Thymus (tissue), 11 donors: ENCODE results near the gene SPATA17. TPM values are rescaled to one million over a fixed set of nuclear protein-coding genes. Genes with fewer than 3 reads are reported as not detected.

Experiments
- DNase-seq, 9 donors: peaks; one replicate each; pipeline ENCODE4 v3.0.0-alpha.2; 2013; ENCODE audit warnings: low spot score in 9 of 9, low read depth in 6 of 9, missing footprints in 1 of 9
- H3K27ac ChIP-seq, 2 donors: one replicate each; pipeline ENCODE4 v1.5.1; 2013; ENCODE audit warnings: control low read depth in 1 of 2, low read depth in 1 of 2, low read length in 1 of 2, mild to moderate bottlenecking in 1 of 2, moderate library complexity in 1 of 2
- H3K27me3 ChIP-seq, 2 donors: one replicate each; pipeline ENCODE4 v1.5.1; 2013; ENCODE audit warnings: low read length in 1 of 2; ENCODE audit not compliant: control insufficient read depth in 2 of 2, insufficient read depth in 1 of 2
- H3K36me3 ChIP-seq, 2 donors: one replicate each; pipeline ENCODE4 v1.5.1; 2013; ENCODE audit warnings: low read length in 1 of 2, mild to moderate bottlenecking in 1 of 2, moderate library complexity in 1 of 2; ENCODE audit not compliant: control insufficient read depth in 2 of 2, insufficient read depth in 2 of 2
- H3K4me1 ChIP-seq, 2 donors: one replicate each; pipeline ENCODE4 v1.5.1; 2013; ENCODE audit warnings: low read length in 2 of 2; ENCODE audit not compliant: control insufficient read depth in 2 of 2, insufficient read depth in 2 of 2
- H3K4me3 ChIP-seq, 2 donors: one replicate each; pipeline ENCODE4 v1.5.1; 2013; ENCODE audit warnings: low read length in 2 of 2, control low read depth in 1 of 2, mild to moderate bottlenecking in 1 of 2
- H3K9me3 ChIP-seq, 2 donors: one replicate each; pipeline ENCODE4 v1.5.1; 2013; ENCODE audit warnings: low read length in 1 of 2, mild to moderate bottlenecking in 1 of 2; ENCODE audit not compliant: control insufficient read depth in 2 of 2, insufficient read depth in 1 of 2
- WGBS: extraction: QIAGEN DNeasy Blood & Tissue Kit; methylation state at CpG from one replicate; pipeline ENCODE4 v1.1.7; 2013; 5-methylcytosine and 5-hydroxymethylcytosine counted together
- polyA plus RNA-seq: library from polyadenylated mRNA; stranded (reverse); fragments of 200-250 nt; gene quantifications from one replicate; pipeline ENCODE4 v1.2.3, GENCODE V29; 2013
- total RNA-seq: library from RNA; stranded (reverse); fragments of 120-200 nt; gene quantifications from one replicate; pipeline ENCODE4 v1.2.4, GENCODE V29; 2013
- donor health status: healthy.

Gene SPATA17
- total and polyA plus RNA-seq, 2 donors: 0.46 to 0.57 TPM

DNA sequence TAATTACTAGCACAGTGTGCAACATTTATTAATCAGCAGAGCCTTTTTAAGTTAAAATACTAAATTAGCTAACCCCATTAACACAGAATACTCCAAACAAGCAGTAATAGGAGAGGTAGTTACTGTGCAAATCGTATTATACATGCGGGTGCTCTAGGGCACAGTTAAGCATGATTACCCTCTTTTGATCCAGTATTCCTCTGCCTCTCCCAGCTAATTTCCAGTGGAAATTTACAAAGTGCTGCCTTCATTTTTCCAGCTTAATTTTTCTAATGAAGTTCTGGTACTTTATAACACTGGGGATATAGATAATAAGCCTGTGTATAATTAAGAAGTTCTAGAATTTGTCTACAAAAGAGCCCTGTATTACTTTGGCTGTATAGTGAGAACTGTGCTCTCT, 159.9 kb downstream of the SPATA17 start:
- Histone ChIP-seq H3K36me3 (no peaks in the 10 kb centered on the region), H3K27ac (no peak overlapping the region), H3K27me3 (no peaks in the 10 kb centered on the region), H3K4me3 (no peak overlapping the region), H3K9me3 (no peaks in the 10 kb centered on the region), H3K4me1 (no peaks in the 10 kb centered on the region)
- over 99% methylated on average over 2 of the region's 2 CpGs for WGBS
- no peak for DNase-seq

DNA sequence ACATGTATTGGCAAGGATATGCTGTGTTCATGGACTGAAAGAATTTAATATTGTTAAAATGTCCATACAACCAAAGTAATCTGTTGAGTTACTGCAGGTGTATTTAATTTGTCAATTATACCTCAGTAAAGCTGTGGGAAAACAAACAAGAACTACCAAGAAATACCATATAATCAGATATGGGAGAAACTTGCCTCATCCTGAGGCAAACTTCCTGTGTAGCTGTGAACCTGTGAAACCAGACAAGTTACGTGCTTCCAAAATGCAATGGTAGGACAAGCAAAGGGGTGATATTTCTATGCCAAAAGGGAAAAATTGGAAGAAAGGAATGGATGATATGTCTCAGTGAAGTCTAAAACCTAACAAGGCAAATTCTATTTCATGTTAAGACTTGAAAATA, 174.6 kb downstream of the SPATA17 start:
- no peaks in the 10 kb centered on the region for H3K36me3 ChIP-seq
- no peaks in the 10 kb centered on the region for H3K9me3 ChIP-seq
- 93% methylated on average over 1 of the region's 1 CpG for WGBS
- H3K27ac ChIP-seq: no peak overlapping the region
- no peaks in the 10 kb centered on the region for H3K4me1 ChIP-seq
- no peaks in the 10 kb centered on the region for H3K27me3 ChIP-seq
- no peak for DNase-seq
- H3K4me3 ChIP-seq: no peak overlapping the region

DNA sequence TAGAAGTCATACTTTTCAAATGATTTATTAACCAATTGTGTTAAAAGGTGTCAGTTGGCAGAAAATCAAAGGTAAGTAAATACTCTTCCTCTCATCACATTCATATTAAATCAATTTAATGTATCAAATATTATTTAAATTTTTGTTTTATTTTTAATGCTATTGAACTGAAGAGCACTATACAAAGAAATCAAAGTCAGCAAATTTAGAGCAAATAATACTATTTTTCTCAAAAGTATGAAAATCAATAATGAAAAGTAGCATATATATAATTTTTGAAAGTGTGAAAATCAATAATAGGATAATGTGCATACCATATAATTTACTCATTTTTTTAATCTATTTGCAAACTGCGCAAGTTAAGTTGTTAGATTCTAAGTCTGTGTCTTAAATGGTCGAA, 181.0 kb downstream of the SPATA17 start:
- Histone ChIP-seq H3K36me3 (no peaks in the 10 kb centered on the region), H3K4me1 (no peaks in the 10 kb centered on the region), H3K27ac (no peak overlapping the region), H3K4me3 (no peak overlapping the region), H3K9me3 (no peaks in the 10 kb centered on the region), H3K27me3 (no peaks in the 10 kb centered on the region)
- WGBS: 95% methylated on average over 2 of the region's 2 CpGs
- DNase-seq: no peak

DNA sequence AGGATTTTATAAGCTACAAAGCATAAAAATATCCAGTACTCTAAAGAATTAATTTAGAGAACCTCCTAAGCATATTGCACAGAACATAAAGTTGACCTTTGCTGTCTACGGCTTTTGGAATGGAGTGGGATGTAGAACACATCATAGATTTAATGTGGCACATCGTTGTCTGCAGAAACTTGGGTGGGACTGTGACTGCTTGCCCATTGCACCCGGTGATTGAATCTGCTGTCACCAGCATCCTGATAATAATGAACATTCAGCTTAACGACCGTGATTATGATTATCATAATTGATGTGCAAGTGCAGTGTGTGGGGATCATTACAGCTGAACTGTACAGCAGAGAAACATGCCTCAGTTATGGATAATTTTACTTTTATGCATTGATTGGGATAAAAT, 181.9 kb downstream of the SPATA17 start:
- no peak overlapping the region for H3K27ac ChIP-seq
- H3K4me3 ChIP-seq: no peak overlapping the region
- H3K9me3 ChIP-seq: no peaks in the 10 kb centered on the region
- no peaks in the 10 kb centered on the region for H3K27me3 ChIP-seq
- no peaks in the 10 kb centered on the region for H3K4me1 ChIP-seq
- WGBS: 92% methylated on average over 5 of the region's 5 CpGs
- no peaks in the 10 kb centered on the region for H3K36me3 ChIP-seq
- no peak for DNase-seq

DNA sequence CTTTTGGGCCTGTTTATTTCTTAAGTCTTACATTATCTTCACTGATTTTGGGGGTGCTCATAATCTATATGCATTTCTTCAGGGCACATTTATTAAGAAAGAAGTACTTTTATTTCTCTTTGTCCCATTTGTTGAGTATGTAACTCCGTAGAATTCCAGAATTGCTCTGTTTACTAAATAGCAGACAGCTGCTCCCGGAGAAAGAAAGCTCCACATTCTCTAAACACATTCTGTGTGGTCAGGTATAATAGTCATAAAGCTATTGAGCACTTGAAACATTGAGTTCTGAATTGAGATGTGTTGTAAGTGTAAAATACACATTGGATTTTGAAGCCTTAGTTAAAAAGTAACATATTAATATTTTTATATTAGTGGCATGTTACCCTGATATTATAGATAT, 206.5 kb downstream of the SPATA17 start:
- Histone ChIP-seq H3K27ac (no peak overlapping the region), H3K4me3 (no peak overlapping the region), H3K4me1 (no peaks in the 10 kb centered on the region), H3K27me3 (no peaks in the 10 kb centered on the region), H3K36me3 (no peaks in the 10 kb centered on the region), H3K9me3 (no peaks in the 10 kb centered on the region)
- no peak for DNase-seq
- 88% methylated on average over 2 of the region's 2 CpGs for WGBS

DNA sequence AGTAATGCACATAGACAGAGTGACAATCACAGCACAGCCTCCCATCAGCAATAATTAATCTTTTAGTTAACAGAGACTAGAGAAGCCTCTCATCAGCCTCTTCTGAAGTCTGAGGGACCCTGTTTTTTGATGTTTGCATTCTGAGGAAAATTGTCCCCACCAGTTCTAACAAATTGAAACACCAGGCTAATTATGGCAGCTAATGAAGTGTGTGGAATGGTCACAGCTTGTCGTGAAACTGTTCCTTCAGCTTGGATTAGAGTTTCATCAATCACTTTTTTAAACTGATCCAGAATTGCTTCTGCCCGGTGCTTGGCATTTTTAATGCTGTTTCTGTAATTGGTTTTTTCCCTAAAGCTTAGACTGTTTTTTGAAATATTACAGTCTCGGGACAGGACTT, 208.0 kb downstream of the SPATA17 start:
- DNase-seq: no peak
- H3K27me3 ChIP-seq: no peaks in the 10 kb centered on the region
- H3K4me3 ChIP-seq: no peak overlapping the region
- H3K4me1 ChIP-seq: no peaks in the 10 kb centered on the region
- H3K27ac ChIP-seq: no peak overlapping the region
- H3K9me3 ChIP-seq: no peaks in the 10 kb centered on the region
- 79% methylated on average over 3 of the region's 3 CpGs for WGBS
- no peaks in the 10 kb centered on the region for H3K36me3 ChIP-seq

DNA sequence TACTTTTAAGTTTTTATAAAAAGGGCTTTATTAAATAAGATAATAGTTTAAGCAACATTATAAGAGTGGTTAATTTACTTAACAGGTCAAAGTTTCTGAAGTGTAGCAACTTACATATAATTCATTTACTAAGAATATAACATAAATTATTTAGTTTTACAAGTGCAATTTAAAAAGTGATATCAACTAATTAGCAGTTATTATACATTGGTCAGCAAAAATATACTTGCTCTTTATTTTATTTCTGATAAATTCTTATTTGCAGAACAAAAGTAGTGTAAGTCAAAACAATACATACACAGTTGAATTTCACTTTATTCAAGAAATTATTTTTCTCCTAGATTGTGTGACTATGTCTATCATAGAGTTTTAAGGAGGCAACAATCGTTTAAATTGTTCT, 215.6 kb downstream of the SPATA17 start:
- Histone ChIP-seq H3K4me1 (no peaks in the 10 kb centered on the region), H3K27me3 (no peaks in the 10 kb centered on the region), H3K4me3 (no peak overlapping the region), H3K36me3 (no peaks in the 10 kb centered on the region), H3K9me3 (no peaks in the 10 kb centered on the region), H3K27ac (no peak overlapping the region)
- WGBS: 71% methylated on average over 1 of the region's 1 CpG
- no peak for DNase-seq

DNA sequence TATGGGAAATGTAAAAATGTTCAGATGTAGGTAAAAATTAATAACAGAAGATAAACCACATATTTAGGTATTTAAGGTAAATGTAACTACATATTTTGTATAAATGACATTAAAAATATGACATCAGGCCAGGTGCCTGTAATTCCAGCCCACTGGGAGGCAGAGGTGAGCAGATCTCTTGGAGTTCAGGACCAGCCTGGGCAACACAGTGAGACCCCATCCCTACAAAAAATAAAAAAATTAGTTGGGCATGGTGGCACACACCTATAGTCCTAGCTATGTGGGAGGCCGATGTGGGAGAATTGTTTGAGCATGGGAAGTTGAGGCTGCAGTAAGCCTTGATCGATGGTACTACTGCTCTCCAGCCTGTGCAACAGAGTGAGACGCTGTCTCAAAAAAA, 216.5 kb downstream of the SPATA17 start:
- H3K27ac ChIP-seq: no peak overlapping the region
- H3K36me3 ChIP-seq: no peaks in the 10 kb centered on the region
- no peak overlapping the region for H3K4me3 ChIP-seq
- DNase-seq: no peak
- H3K27me3 ChIP-seq: no peaks in the 10 kb centered on the region
- WGBS: 95% methylated on average over 3 of the region's 3 CpGs
- no peaks in the 10 kb centered on the region for H3K9me3 ChIP-seq
- no peaks in the 10 kb centered on the region for H3K4me1 ChIP-seq

DNA sequence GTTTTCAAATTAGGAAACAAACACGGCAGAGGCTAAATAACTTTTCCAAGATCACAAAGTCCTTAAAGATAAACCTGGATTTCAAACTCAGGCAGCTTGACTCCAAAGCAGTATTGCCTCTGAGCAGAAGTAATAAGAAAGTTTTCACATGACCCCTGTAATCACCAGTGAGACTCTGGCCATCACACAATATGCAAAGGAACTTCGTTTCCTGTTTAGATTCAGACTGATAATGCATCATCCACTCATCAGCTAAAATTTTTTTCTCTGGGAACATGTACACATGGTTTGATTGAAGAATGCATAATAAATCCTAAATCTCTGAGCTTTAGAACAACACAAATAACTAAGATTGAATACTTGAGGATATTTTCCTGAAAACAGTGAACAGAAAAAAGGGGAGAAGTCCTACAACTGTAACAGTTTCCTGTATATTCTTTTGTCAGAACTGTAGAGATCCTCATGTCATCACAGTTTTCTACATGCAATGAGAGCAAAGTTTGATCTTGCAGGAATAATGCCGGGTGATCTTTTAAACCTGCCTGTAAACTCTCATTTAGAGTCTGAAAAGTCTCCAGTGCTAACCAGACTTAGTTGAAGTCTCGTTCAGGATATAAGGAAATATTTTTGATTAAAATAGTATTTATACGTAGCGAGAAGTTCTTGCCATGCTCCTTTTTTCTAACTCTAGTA, 225.3 kb downstream of the SPATA17 start:
- DNase-seq: no peak
- 88% methylated on average over 6 of the region's 6 CpGs for WGBS
- Histone ChIP-seq H3K4me3 (no peak overlapping the region), H3K27me3 (no peaks in the 10 kb centered on the region), H3K36me3 (no peaks in the 10 kb centered on the region), H3K4me1 (no peaks in the 10 kb centered on the region), H3K9me3 (no peaks in the 10 kb centered on the region), H3K27ac (no peak overlapping the region)

DNA sequence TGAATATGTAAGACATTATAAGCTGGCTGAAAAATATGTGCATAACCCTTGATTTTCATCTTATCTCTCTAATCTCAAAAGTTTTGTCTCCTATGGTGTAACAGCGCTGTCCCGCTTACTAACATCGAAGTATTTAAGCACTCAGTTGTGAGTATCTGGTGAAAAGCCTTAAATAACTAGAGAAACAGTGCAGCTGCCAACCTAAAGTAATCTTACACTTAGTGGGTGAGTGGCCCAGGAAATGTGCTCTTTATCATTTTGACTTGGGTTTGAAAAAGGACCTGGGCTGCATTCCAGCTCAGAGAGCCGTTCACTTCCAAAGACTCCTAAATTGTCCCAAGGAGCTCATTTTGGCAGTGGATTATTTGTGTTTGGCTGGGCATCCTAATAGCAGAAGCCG, 225.9 kb downstream of the SPATA17 start:
- no peaks in the 10 kb centered on the region for H3K36me3 ChIP-seq
- H3K4me1 ChIP-seq: no peaks in the 10 kb centered on the region
- 81% methylated on average over 5 of the region's 5 CpGs for WGBS
- H3K27me3 ChIP-seq: no peaks in the 10 kb centered on the region
- H3K9me3 ChIP-seq: no peaks in the 10 kb centered on the region
- H3K4me3 ChIP-seq: no peak overlapping the region
- no peak for DNase-seq
- H3K27ac ChIP-seq: no peak overlapping the region
